NCI-H1048 (cell line): ENCODE data around the gene LRRC8E.
"Not testable (repeated sequence)": the region's sequence is repeated elsewhere in the genome, so short reads cannot be mapped to it uniquely, and the experiment has no call there.

ENCODE experiments used
- DNase-seq: peaks from one replicate; lab custom pipeline; 2025; lab: John Stamatoyannopoulos, UW

The LRRC8E gene

GRCh38 chr19:7908742-7909461 lies 20.6 kb downstream of the LRRC8E start:
- no peak for DNase-seq

DNA sequence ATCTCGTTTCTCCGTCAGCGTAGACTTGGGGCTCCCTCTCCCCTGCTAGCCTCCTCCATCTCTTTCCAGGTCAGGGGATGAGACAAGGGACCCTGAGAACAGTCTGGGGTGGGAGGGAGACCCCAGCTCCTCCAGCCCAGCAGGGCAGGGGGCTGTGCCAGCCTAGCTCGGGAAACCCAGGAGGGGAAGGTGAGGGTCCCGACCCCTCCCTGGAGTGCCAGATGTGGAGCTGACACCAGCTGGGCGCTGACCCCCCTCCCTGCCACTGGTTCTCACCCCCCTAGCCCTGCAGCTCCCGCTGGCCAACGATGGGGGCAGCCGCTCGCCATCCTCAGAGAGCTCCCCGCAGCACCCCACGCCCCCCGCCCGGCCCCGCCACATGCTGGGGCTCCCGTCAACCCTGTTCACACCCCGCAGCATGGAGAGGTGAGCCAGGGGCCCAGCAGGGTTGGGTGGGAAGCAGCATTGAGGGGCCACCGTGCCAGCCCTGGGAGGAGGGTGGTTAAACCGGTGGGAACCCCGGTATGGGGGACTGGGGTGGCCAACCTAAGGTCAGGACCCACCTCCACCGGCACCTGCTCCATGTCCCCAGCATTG lies 21.3 kb downstream of the LRRC8E start:
- no peak for DNase-seq

DNA sequence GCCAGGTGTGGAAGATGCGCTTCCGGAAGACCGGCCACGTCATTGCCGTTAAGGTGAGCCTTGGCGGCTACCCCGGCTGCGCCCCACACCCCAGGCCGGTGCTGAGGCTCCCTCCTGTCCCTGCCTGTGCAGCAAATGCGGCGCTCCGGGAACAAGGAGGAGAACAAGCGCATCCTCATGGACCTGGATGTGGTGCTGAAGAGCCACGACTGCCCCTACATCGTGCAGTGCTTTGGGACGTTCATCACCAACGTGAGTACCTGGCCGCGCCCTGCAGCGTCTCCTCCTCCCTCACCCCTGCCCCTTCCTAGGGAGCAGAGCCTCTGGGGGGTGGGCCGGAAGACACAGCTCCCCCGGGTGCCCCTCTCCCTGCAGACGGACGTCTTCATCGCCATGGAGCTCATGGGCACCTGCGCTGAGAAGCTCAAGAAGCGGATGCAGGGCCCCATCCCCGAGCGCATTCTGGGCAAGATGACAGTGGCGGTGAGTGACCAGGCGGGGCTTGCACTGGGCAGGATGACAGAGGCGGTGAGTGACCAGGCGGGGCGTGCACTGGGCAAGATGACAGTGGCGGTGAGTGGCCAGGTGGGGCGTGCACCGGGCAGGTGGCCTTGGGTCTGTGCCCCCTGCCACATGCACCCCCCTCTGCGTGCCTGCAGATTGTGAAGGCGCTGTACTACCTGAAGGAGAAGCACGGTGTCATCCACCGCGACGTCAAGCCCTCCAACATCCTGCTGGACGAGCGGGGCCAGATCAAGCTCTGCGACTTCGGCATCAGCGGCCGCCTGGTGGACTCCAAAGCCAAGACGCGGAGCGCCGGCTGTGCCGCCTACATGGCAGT lies 22.2 kb downstream of the LRRC8E start:
- DNase-seq: no peak

DNA sequence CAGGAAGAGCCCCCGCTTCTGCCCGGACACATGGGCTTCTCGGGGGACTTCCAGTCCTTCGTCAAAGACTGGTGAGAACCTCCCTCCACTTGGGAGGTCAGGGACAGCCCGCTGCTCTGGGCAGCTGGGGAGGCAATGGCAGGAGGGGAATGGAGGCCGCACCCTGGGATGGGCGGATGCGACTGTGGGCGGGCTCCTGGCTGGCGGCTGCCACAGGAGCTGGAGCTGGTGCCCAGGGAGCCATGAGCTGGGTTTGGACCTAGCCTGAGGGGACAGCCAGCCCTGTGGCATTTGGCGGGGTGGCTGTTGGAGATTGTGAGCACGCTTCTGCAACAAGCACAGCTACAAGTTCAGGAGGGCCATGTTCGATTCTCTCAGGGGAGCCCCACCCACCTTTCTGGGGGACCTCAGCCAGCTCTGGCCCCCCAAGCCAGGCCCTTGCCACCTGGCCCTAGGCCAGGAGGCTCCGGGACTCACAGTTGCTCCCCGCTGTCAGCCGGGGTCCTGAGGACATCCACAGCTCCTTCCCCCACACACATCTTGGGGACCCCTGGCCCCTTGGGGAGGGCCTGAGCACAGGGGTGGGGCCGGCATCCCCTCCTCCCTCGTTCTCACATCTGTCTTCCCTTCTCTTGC lies 23.3 kb downstream of the LRRC8E start:
- no peak for DNase-seq

- DNase-seq: no peak
Measured at GRCh38 chr19:7912144-7912696, 23.9 kb downstream of the LRRC8E start.

DNA sequence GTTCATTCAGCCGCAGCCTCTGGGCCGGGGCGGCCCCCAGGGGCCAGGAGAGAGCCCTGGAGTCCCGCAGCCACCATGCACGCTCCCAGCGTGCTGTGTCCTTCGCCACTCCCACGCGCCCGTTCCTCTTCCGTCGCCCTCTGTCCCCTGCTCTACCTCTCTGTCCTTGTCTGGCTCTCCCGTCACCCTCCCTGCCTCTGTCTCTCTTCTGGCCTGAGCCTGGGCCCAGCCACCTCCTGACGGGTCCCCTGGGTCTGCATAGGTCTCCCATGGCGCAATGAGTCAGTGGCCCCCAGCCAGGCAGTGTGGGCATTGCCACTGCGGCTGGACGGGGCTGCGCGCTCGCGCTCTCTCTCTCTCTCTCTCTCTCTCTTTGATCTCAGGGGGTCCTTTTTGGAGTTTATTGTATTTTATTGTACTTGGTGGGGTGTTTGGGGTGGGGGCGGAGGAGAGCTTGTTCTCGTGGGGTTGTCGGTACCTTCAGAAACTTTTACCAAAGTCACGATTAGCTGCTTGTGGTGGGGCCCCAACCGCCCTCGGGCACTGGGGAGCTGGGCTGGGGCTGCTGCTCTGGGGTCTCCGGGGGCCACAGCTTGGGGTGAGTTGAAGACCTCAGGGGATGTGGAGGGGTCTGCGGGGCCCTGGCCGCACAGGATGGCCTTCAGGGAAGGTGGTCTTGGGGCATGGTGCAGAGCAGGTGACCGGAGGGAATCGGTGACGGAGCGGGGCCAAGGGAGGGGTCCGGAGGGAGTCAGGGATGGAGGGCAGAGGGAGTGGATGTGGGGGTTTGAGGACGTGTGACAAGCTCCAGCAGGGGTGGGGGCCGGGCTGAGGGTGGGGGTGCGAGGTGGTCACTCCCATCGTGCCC lies 24.6 kb downstream of the LRRC8E start:
- no peak for DNase-seq

- DNase-seq: no peak
Measured at GRCh38 chr19:7913652-7914051, 25.3 kb downstream of the LRRC8E start.

GRCh38 chr19:7914099-7914498 lies 25.8 kb downstream of the LRRC8E start:
- DNase-seq: no peak

GRCh38 chr19:7914598-7915045 lies 26.3 kb downstream of the LRRC8E start, which contains the start of gene TGFBR3L:
TSS of gene TGFBR3L (plus strand) at chr19:7914830.
- DNase-seq: no peak

DNA sequence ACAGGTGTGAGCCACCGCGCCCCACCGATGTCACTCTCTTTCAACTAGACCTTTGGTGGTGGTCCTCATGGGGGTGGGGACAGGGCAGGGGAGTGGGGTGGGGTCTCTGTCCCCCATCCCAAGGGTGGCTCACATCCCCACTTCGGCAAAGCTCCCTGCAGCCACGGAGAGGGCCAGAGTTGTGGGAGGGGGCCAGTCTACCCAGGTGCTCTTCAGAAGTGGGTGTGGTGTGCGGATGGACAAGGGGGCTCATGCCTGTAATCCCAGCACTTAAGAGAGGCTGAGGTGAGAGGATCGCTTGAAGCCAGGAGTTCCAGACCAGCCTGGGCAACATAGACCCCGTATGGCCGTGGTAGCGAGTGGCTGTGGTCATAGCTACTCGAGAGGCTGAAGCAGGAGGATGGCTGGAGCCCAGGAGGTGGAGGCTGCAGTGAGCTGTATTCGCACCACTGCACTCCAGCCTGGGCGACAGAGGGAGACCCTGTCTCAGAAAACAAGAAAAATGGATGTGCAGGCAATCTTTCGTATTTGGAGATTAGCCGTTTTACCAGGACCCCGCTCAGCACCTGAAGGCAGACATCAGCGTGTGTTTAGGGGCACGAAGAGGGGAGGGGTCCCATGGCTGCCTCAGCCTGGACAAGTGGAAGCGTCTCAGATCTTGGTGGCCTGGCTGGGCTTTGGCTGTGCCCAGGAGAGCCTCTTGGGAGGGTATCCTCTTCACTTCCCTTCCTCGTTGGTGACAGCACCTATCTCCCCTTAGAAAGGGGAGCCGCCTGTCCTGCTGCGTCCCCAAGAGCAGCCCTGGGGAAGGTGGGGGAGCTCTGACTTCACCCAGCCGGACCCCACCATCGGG lies 27.2 kb downstream of the LRRC8E start:
- DNase-seq: no peak

DNA sequence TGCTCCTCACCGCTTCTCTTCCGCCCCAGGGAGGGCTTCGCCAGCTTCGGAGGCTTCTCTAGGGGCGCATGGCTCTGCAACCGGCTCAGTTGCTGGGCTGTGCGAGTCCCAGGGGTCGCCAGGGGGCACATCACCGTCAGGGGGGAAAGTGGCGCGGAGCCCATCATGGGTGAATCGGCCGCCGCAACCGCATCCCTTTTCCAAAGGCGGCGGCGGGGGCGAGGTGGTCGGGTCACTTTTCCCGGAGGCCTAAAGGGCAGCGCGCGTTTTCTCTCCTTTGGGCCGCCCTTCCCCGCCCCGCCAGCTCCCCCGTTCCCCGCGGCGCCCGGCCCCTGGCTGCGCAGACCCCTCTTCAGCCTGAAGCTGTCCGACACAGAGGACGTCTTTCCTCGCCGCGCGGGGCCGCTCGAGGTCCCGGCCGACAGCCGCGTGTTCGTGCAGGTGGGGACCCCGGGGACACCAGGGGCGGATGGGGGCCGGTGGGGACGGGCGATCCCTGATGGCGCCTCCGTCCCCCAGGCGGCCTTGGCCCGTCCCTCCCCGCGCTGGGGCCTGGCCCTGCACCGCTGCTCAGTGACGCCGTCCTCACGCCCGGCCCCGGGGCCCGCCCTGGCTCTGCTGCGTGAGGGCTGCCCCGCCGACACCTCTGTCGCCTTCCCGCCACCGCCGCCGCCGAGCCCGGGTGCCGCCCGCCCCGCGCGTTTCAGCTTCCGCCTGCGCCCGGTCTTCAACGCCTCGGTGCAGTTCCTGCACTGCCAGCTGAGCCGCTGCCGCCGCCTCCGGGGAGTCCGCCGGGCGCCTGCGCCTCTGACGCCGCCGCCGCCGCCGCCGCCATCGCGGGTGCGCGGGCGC lies 28.0 kb downstream of the LRRC8E start:
- DNase-seq: no peak

GRCh38 chr19:7916955-7917266 lies 28.6 kb downstream of the LRRC8E start:
- DNase-seq: no peak

GRCh38 chr19:7917267-7918061 lies 29.2 kb downstream of the LRRC8E start:
- no peak for DNase-seq

GRCh38 chr19:7918062-7918614 lies 29.8 kb downstream of the LRRC8E start:
- DNase-seq: not testable (repeated sequence)

GRCh38 chr19:7918615-7919421 lies 30.5 kb downstream of the LRRC8E start:
- DNase-seq: no peak

DNA sequence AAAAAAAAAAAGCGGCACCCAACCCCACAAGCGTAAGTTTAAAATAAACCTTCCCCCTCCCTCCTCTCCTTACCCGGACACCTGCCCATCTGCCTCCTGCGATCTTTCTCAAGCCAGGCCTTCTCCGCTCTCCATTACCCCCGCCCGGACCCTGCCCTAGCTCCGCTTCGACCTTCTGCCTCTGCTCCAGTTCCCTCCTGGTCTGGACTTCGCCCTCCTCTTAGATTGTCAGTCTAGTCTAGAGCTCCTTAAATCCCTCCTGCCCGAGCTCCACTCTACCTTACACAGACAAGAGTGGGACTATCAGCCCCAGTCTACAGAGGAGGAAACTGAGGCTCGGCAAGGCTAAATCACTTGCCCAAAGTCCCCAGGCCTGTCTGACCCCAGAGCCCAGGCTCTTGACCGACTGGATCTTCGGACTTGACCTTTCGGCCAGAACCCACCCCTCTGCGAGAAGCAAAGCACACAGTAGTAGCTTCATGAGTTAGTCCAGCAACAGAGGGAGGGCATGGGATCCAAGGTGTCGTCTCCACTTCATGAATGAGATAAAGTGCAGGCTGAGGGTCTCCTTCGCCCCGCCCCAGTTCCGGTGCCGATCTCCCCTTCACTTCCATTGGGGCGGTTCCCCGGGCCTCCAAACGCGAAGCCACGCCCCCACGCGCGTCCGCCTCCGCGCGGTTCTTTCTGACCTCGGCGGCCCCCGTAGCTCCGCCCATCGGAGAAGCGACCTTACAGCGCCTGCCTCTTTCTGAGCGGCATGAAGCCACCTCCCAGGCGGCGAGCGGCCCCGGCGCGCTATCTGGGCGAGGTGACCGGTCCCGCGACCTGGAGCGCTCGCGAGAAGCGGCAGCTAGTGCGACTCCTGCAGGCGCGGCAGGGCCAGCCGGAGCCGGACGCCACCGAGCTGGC lies 31.6 kb downstream of the LRRC8E start, which contains the start of gene SNAPC2:
TSS of gene SNAPC2 (plus strand) at position 729 of the 909 bp plus-strand sequence. CDS start at position 758, 29 bp downstream.
- DNase-seq: peak; percentile 82
